SK-N-SH (cell line): ENCODE results near the gene ZMYND8.

Experiments
- POLR2AphosphoS5 ChIP-seq: IDR thresholded peaks from 2 replicates; pipeline ENCODE4 v1.6.1; 2012; ENCODE audit warnings: low read depth, low read length
- SIN3A ChIP-seq: IDR thresholded peaks from 2 replicates; pipeline ENCODE4 v1.6.1; 2012; ENCODE audit warnings: low read depth, mild to moderate bottlenecking, low read length, moderate library complexity, borderline replicate concordance

DNA sequence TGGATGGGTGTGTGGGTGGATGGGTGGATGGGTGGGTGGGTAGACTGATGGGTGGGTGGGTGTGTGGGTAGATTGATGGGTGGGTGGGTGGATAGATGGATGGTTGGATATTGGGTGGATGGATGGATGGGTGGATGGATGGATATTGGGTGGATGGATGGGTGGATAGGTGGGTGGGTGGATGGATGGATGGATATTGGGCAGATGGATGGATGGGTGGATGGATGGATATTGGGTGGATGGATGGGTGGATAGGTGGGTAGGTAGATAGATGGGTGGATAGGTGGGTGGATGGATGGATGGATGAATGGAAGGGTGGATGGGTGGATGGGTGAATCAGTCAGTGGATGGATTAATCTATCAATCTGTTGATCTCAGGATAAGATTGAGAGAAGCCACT lies 177.2 kb downstream of the ZMYND8 start:
- TF ChIP-seq SIN3A (no peak), POLR2AphosphoS5 (no peak)
